GM23248 (cell line): ENCODE measurements around the gene VPREB1. TPM values are rescaled to one million over a fixed set of nuclear protein-coding genes. Genes with fewer than 3 reads are reported as not detected.

Experiments
- DNase-seq: peaks from one replicate; pipeline ENCODE4 v3.0.0-alpha.2; 2015
- H2AFZ ChIP-seq: fragments of 200-600 bp; sonication (generic); 2 replicates; pipeline ENCODE4 v1.6.1; 2016; ENCODE audit warnings: antibody characterized with exemption
- H3F3A ChIP-seq: fragments of 200-600 bp; sonication (generic); 2 replicates; pipeline ENCODE4 v1.6.1; 2016; ENCODE audit warnings: mild to moderate bottlenecking, antibody characterized with exemption, mixed run types; ENCODE audit not compliant: insufficient read depth
- H3K27ac ChIP-seq: fragments of 200-600 bp; sonication (generic); 2 replicates; pipeline ENCODE4 v1.5.1; 2016; ENCODE audit warnings: mild to moderate bottlenecking
- H3K27me3 ChIP-seq: fragments of 200-600 bp; sonication (generic); replicated peaks from 2 replicates; pipeline ENCODE4 v1.6.1; 2016; ENCODE audit warnings: mild to moderate bottlenecking; ENCODE audit not compliant: insufficient read depth
- H3K36me3 ChIP-seq: fragments of 200-600 bp; sonication (generic); 2 replicates; pipeline ENCODE4 v1.6.1; 2016; ENCODE audit warnings: low read depth, mild to moderate bottlenecking
- H3K4me1 ChIP-seq: fragments of 200-600 bp; sonication (generic); 2 replicates; pipeline ENCODE4 v1.6.1; 2016; ENCODE audit warnings: mild to moderate bottlenecking; ENCODE audit not compliant: insufficient read depth
- H3K4me2 ChIP-seq: fragments of 200-600 bp; sonication (generic); one replicate; pipeline ENCODE4 v1.6.1; 2016; ENCODE audit warnings: mild to moderate bottlenecking; ENCODE audit not compliant: unreplicated experiment
- H3K4me3 ChIP-seq: fragments of 200-600 bp; sonication (generic); 2 replicates; pipeline ENCODE4 v1.5.1; 2016; ENCODE audit warnings: mild to moderate bottlenecking
- H3K79me2 ChIP-seq: fragments of 200-600 bp; sonication (generic); 2 replicates; pipeline ENCODE4 v1.6.1; 2016; ENCODE audit warnings: mild to moderate bottlenecking; ENCODE audit not compliant: insufficient read depth
- H3K9ac ChIP-seq: fragments of 200-600 bp; sonication (generic); 2 replicates; pipeline ENCODE4 v1.6.1; 2016; ENCODE audit warnings: mild to moderate bottlenecking
- H3K9me2 ChIP-seq: fragments of 200-600 bp; sonication (generic); 2 replicates; pipeline ENCODE4 v1.6.1; 2016; ENCODE audit warnings: mixed run types, mild to moderate bottlenecking, moderate library complexity; ENCODE audit not compliant: insufficient read depth
- H3K9me3 ChIP-seq: fragments of 200-600 bp; sonication (generic); one replicate; pipeline ENCODE4 v1.6.1; 2017; ENCODE audit warnings: low read depth
- H4K20me1 ChIP-seq: fragments of 200-600 bp; sonication (generic); 2 replicates; pipeline ENCODE4 v1.6.0; 2016; ENCODE audit not compliant: insufficient read depth
- EZH2 ChIP-seq: fragments of 200-600 bp; sonication (generic); IDR thresholded peaks from 2 replicates; pipeline ENCODE4 v1.6.1; 2018; ENCODE audit warnings: antibody characterized with exemption, mild to moderate bottlenecking; ENCODE audit not compliant: insufficient read depth, poor library complexity, severe bottlenecking
- EZH2phosphoT487 ChIP-seq: fragments of 200-600 bp; sonication (generic); IDR thresholded peaks from 2 replicates; pipeline ENCODE4 v1.6.1; 2018; ENCODE audit warnings: antibody characterized with exemption, moderate library complexity, mild to moderate bottlenecking, low read depth; ENCODE audit not compliant: insufficient read depth
- WGBS, 2 experiments: methylation state at CpG; one replicate each; pipeline ENCODE4 v1.1.6; 2015 to 2017; ENCODE audit warnings: low lambda C conversion rate in 2 of 2, low coverage in 1 of 2; ENCODE audit errors: missing lambda C conversion rate in 2 of 2; 5-methylcytosine and 5-hydroxymethylcytosine counted together
- in situ Hi-C: fragments of 300-500 bp; cut with MboI; formaldehyde crosslinking; loops from 2 replicates; pipeline ENCODE4 v1.15.0; 2020
- polyA plus RNA-seq: library from polyadenylated mRNA; unstranded; fragments of >200 nt; fragmentation: Nextera tagmentation; extraction: Ambion mirVana; gene quantifications from 2 replicates; pipeline ENCODE4 v1.2.1, GENCODE V29; 2016
- total RNA-seq: library from RNA; depleted of rRNA; stranded (reverse); fragments of >200 nt; shearing (Covaris generic); gene quantifications from 2 replicates; pipeline ENCODE4 v1.2.3, GENCODE V29; 2014

VPREB1 gene
- total and polyA plus RNA-seq, 2 experiments from 2014 or later, result not detected

DNA sequence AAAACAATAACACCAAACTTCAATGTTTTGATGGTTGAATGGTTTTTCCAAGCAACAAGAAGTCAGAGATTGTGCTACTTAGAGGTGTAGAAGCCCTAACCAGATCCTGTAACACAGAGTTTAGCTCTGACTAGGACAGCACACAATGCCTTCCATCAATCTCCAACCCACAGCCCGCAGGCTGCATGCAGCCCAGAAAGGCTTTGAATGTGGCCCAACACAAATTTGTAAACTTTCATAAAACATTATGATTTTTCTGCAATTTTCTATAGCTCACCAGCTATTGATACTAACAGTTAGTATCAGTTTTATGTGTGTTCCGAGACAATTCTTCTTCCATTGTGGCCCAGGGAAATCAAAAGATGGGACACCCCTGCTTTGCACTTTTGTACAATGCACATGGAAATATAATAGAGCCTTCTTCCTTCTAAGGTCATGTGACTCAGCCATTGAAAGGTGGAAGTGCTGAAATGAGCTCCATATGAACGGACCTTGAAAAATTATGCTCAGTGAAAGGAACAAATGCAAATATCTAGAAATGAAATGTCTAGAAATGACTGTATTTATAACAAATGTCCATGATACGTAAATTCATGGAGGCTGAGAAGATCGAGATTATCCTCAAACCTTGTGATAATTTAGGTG, 47.6 kb upstream of the VPREB1 start:
- Histone ChIP-seq H2AFZ (no peak overlapping the region), H3K4me2 (no peak overlapping the region), H3K79me2 (no peaks in the 10 kb centered on the region), H3K36me3 (no peaks in the 10 kb centered on the region), H4K20me1 (no peaks in the 10 kb centered on the region), H3K27me3 (peaks cover 35% of the 10 kb centered on the region), H3K9ac (no peak overlapping the region), H3K27ac (no peak overlapping the region), H3F3A (no peaks in the 10 kb centered on the region), H3K4me1 (no peaks in the 10 kb centered on the region), H3K9me2 (no peaks in the 10 kb centered on the region), H3K4me3 (no peak overlapping the region), H3K9me3 (no peaks in the 10 kb centered on the region)
- DNase-seq, result no peak
- TF ChIP-seq EZH2phosphoT487 (no peak), EZH2 (no peak)
- 17 to 24% methylated on average over 5 of the region's 5 CpGs for WGBS, 2 experiments
- in situ Hi-C loops, result no loop called here

DNA sequence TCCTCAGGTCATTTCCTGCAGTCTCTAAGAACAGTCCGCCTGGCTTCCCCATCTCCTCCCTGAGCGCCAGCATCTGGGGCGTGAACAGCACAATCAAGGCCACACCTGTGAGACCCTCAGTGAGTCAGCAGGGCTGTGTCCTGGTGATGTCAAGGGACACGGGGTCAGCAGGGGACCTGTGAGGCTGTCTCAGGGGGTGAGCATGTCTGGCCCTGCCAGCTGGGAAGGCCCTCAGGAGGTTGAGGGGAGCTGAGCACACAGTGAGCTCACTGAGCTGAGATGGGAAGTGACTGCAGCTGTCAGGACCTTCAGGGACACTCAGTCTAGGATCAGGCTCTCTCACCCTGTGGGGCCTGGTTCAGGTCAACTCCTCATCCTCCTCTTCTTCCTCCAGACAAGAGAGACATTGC, 46.6 kb upstream of the VPREB1 start:
- no peak for DNase-seq
- H3K4me2 ChIP-seq, result no peak overlapping the region
- H3K79me2 ChIP-seq, result no peaks in the 10 kb centered on the region
- no peak overlapping the region for H3K27ac ChIP-seq
- no peaks in the 10 kb centered on the region for H3K36me3 ChIP-seq
- no peak overlapping the region for H2AFZ ChIP-seq
- no peaks in the 10 kb centered on the region for H4K20me1 ChIP-seq
- H3K4me3 ChIP-seq, result no peak overlapping the region
- no peaks in the 10 kb centered on the region for H3K4me1 ChIP-seq
- no peak overlapping the region for H3K9ac ChIP-seq
- no peaks in the 10 kb centered on the region for H3F3A ChIP-seq
- H3K27me3 ChIP-seq, result peaks cover 38% of the 10 kb centered on the region
- no peaks in the 10 kb centered on the region for H3K9me3 ChIP-seq
- no peak for TF ChIP-seq EZH2phosphoT487
- no peak for TF ChIP-seq EZH2
- no peaks in the 10 kb centered on the region for H3K9me2 ChIP-seq
- 6 to 22% methylated on average over 4 of the region's 4 CpGs for WGBS, 2 experiments
- in situ Hi-C loops, result no loop called here

DNA sequence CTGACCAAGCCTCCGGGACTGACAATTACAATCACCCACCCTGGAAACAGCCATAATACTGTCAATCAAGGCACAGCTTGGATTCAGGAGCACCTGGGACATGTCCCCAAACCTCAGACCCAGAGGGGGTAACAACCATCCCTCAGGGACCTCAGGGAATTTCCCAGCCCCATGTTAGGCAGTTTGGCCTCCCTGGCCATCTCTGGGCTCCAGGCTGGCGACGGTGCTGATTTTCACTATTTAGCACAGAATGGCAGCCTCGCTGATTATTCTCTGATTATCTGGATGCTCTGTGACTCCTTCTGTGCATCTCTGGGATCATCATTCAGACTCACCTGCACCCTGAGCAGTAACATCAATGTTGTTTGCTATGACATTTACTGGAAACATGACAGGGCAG, 45.8 kb upstream of the VPREB1 start:
- no peaks in the 10 kb centered on the region for H4K20me1 ChIP-seq
- in situ Hi-C loops, result no loop called here
- no peak overlapping the region for H2AFZ ChIP-seq
- no peaks in the 10 kb centered on the region for H3K36me3 ChIP-seq
- H3K9ac ChIP-seq, result no peak overlapping the region
- 34 to 36% methylated on average over 4 of the region's 4 CpGs for WGBS, 2 experiments
- TF ChIP-seq EZH2phosphoT487 (no peak), EZH2 (no peak)
- peaks cover 43% of the 10 kb centered on the region for H3K27me3 ChIP-seq
- DNase-seq, result no peak
- H3K9me3 ChIP-seq, result no peaks in the 10 kb centered on the region
- H3K9me2 ChIP-seq, result no peaks in the 10 kb centered on the region
- no peak overlapping the region for H3K4me2 ChIP-seq
- H3K4me1 ChIP-seq, result no peaks in the 10 kb centered on the region
- no peak overlapping the region for H3K27ac ChIP-seq
- H3F3A ChIP-seq, result no peaks in the 10 kb centered on the region
- no peak overlapping the region for H3K4me3 ChIP-seq
- no peaks in the 10 kb centered on the region for H3K79me2 ChIP-seq

DNA sequence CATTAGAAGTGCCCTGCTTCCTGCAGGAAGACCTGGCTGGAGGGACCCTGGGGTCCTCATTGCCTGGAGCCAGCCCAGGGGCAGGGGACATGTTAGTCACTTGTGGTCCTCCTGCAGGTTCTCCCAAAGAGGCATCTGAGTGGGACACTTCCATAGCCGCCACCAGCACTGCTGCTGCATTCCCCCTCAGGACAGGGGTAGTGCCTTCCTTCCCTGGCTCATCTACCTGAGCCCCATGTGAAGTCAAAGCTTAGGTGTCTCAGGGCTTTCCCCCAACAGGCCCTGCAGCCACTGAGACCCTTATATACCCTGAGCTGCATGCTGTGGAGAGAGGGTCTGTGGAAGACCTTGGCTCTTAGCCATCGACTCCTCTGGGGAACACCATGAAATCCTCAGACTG, 45.0 kb upstream of the VPREB1 start:
- peaks cover 47% of the 10 kb centered on the region for H3K27me3 ChIP-seq
- H2AFZ ChIP-seq, result no peak overlapping the region
- no peaks in the 10 kb centered on the region for H3K79me2 ChIP-seq
- H3K9me2 ChIP-seq, result no peaks in the 10 kb centered on the region
- DNase-seq, result no peak
- in situ Hi-C loops, result loop anchor here (10.0 kb wide), 1 partner anchor 55 kb away; no protein-coding TSS in a partner anchor
- H3K9me3 ChIP-seq, result no peaks in the 10 kb centered on the region
- TF ChIP-seq EZH2phosphoT487 (no peak), EZH2 (no peak)
- no peak overlapping the region for H3K4me2 ChIP-seq
- no peak overlapping the region for H3K4me3 ChIP-seq
- H3K4me1 ChIP-seq, result no peaks in the 10 kb centered on the region
- H3K36me3 ChIP-seq, result no peaks in the 10 kb centered on the region
- WGBS, 2 experiments, result 56 to 70% methylated on average over 2 of the region's 2 CpGs
- no peak overlapping the region for H3K27ac ChIP-seq
- H3K9ac ChIP-seq, result no peak overlapping the region
- H3F3A ChIP-seq, result no peaks in the 10 kb centered on the region
- no peaks in the 10 kb centered on the region for H4K20me1 ChIP-seq
